Peyer's patch (tissue), 4 donors: ENCODE results near the gene DNASE1L1. TPM values are rescaled to one million over a fixed set of nuclear protein-coding genes. Genes with fewer than 3 reads are reported as not detected.

Experiments
- DNase-seq, 3 donors: peaks; one replicate each; pipeline ENCODE4 v3.0.0-alpha.2; 2017 to 2019
- H3K27ac ChIP-seq, 4 donors: fragments of 200-600 bp; sonication (generic); one replicate each; pipeline ENCODE4 v1.5.1; 2016 to 2019
- H3K27me3 ChIP-seq, 2 donors: fragments of 200-600 bp; sonication (generic); one replicate each; pipeline ENCODE4 v1.5.1; 2019
- H3K36me3 ChIP-seq, 3 donors: fragments of 200-600 bp; sonication (generic); one replicate each; pipeline ENCODE4 v1.5.1; 2016 to 2019
- H3K4me1 ChIP-seq, 4 donors: fragments of 200-600 bp; sonication (generic); one replicate each; pipeline ENCODE4 v1.5.1; 2016 to 2019
- H3K4me3 ChIP-seq, 4 donors: fragments of 200-600 bp; sonication (generic); 1 replicate in 3 of 4; 2 replicates in 1 of 4; pipeline ENCODE4 v1.5.1; 2016 to 2019; ENCODE audit warnings: mild to moderate bottlenecking in 1 of 4
- H3K9me3 ChIP-seq, 4 donors: fragments of 200-600 bp; sonication (generic); one replicate each; pipeline ENCODE4 v1.5.1; 2016 to 2019; ENCODE audit warnings: mild to moderate bottlenecking in 1 of 4
- POLR2A ChIP-seq, 2 donors: fragments of 450-650 bp; IDR thresholded peaks; one replicate each; pipeline ENCODE4 v1.5.1; 2017; ENCODE audit warnings: antibody characterized with exemption in 2 of 2, mild to moderate bottlenecking in 2 of 2, moderate library complexity in 2 of 2
- total RNA-seq, 4 donors: library from RNA; depleted of rRNA; stranded (reverse); fragments of >200 nt; gene quantifications; one replicate each; pipeline ENCODE4 v1.1.0, GENCODE V29; 2016
- TF ChIP-seq, protein P1 (sequence below), 6 experiments: fragments of 450-650 bp in 4 of 6; fragments of 200-600 bp in 2 of 6; sonication (generic) in 1 of 6; IDR thresholded peaks; one replicate each; pipeline ENCODE4 v1.5.1; 2017 to 2019; ENCODE audit warnings: antibody characterized with exemption in 6 of 6, mild to moderate bottlenecking in 3 of 6, moderate library complexity in 1 of 6

Gene DNASE1L1
- total RNA-seq, 4 donors from 2014 or later: 23.9 to 41.2 (median 32.2) TPM

DNA sequence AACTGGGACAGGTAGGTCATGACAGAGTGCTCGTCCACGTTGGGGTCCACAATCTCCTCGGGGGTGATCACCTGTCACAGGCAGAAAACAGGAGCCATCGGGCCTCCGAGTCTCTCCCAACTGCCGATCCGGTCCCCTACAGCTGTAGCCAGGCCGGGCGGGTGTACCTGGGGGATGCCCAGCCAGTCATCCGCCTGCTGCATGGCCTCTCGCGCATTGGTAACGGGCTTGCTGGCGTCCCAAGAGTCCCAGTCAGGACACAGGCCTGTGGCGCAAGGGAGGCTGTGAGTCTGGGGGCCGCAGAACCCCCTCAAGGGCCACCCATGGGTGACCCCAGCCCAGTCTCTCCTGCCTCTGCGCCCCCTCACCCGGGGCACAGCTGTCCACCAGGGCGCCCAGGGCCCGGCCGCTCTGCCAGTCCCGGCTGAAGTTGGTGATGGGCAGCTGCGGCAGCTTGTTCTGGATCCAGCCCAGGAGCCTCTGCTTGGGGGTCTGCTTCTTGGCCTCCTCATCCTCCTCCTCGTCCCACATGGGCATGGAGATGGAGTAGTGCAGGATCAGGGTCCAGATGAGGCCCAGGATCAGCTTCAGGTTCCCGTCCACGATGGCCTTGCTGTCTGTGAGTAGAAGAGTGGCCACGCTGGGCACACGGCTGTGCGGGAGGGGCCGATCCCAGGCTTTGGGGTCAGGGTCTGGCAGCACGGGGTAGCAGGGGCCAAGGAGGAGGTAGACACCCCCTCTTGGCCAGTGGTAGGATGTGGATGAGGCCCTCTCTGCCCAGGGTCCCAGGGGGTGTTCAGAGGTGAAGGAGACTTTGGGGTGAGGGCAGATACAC lies 41.4 kb downstream of the DNASE1L1 start:
- Histone ChIP-seq H3K27me3 (no peaks in the 10 kb centered on the region), H3K9me3 (no peaks in the 10 kb centered on the region), H3K4me3 (peak overlapping the region in 1 of 4 donors; percentile 79), H3K27ac (peak overlapping the region; percentile 83 to 92 (median 87)), H3K36me3 (peaks cover 0 to 9% (median 0%) of the 10 kb centered on the region in 3 donors), H3K4me1 (peaks cover 0 to 11% (median 3%) of the 10 kb centered on the region in 4 donors)
- TF ChIP-seq, protein P1, sequence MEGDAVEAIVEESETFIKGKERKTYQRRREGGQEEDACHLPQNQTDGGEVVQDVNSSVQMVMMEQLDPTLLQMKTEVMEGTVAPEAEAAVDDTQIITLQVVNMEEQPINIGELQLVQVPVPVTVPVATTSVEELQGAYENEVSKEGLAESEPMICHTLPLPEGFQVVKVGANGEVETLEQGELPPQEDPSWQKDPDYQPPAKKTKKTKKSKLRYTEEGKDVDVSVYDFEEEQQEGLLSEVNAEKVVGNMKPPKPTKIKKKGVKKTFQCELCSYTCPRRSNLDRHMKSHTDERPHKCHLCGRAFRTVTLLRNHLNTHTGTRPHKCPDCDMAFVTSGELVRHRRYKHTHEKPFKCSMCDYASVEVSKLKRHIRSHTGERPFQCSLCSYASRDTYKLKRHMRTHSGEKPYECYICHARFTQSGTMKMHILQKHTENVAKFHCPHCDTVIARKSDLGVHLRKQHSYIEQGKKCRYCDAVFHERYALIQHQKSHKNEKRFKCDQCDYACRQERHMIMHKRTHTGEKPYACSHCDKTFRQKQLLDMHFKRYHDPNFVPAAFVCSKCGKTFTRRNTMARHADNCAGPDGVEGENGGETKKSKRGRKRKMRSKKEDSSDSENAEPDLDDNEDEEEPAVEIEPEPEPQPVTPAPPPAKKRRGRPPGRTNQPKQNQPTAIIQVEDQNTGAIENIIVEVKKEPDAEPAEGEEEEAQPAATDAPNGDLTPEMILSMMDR (IDR thresholded peaks at IDR 0.05): no peak
- TF ChIP-seq POLR2A (IDR thresholded peaks at IDR 0.05): no peak
- DNase-seq: no peak

DNA sequence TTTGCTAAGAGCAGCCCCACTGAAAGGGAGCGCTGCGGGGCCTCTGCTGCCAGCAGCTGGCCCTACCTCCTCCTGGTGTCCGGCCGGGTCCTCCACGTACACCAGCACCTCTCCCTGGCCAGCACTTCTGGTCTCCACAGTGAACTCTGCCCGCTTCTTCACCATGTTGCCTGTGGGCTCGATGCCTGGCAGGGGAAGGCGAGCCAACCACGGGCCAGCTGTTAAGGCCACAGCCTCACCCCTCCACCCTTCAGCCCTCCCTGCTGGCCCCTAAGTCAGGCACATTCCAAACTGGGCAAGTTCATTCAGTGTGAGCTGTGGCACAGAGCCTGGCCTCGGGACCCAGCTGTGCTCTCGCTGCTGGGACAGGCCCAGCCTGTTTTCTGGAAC lies 42.4 kb downstream of the DNASE1L1 start:
- H3K4me1 ChIP-seq: peaks cover 0 to 11% (median 0%) of the 10 kb centered on the region in 4 donors
- peaks cover 0 to 20% (median 0%) of the 10 kb centered on the region in 3 donors for H3K36me3 ChIP-seq
- DNase-seq: no peak
- TF ChIP-seq, protein P1 (IDR thresholded peaks at IDR 0.05): no peak
- TF ChIP-seq POLR2A (IDR thresholded peaks at IDR 0.05): no peak
- peak overlapping the region in 3 of 4 donors; percentile 13 to 48 (median 42) for H3K27ac ChIP-seq
- no peak overlapping the region for H3K4me3 ChIP-seq
- H3K9me3 ChIP-seq: no peaks in the 10 kb centered on the region
- no peaks in the 10 kb centered on the region for H3K27me3 ChIP-seq

DNA sequence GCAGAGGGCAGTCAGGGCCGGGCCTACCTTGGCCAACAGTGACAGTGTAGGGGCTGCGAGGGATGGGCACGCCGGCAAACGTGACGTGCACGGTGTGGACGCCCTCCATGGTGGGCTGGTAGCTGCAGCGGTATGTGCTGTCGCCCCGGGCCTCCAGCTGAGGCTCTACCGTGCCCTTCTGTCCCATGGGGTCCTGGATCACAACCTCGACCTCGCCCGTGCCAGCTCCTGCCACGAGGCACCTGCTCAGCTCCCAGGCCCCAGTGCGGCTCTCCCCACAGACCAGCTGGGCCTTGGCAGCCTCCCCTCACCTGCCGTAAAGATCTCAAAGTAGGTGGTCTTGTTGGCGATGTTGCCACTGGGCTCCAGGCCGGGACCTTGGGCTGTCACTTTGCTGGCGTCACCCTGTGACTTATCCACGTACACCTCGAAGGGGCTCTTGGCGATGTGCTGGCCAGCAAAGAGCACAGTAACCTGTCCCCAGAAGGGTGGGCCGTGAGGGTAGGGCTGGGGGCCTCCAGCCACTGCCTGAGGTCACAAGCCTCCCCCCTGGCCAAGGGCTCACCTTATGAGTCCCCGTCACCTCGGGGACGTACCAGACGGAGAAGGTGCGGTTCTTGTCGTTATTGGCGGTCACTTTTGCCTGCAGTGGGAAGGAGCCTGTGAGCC lies 42.9 kb downstream of the DNASE1L1 start:
- H3K36me3 ChIP-seq: peaks cover 0 to 25% (median 0%) of the 10 kb centered on the region in 3 donors
- no peak overlapping the region for H3K4me3 ChIP-seq
- no peaks in the 10 kb centered on the region for H3K9me3 ChIP-seq
- TF ChIP-seq POLR2A (IDR thresholded peaks at IDR 0.05): no peak
- TF ChIP-seq, protein P1 (IDR thresholded peaks at IDR 0.05): no peak
- DNase-seq: no peak
- H3K27ac ChIP-seq: peak overlapping the region in 3 of 4 donors; percentile 13 to 48 (median 42)
- H3K27me3 ChIP-seq: no peaks in the 10 kb centered on the region
- peaks cover 0 to 11% (median 0%) of the 10 kb centered on the region in 4 donors for H3K4me1 ChIP-seq

DNA sequence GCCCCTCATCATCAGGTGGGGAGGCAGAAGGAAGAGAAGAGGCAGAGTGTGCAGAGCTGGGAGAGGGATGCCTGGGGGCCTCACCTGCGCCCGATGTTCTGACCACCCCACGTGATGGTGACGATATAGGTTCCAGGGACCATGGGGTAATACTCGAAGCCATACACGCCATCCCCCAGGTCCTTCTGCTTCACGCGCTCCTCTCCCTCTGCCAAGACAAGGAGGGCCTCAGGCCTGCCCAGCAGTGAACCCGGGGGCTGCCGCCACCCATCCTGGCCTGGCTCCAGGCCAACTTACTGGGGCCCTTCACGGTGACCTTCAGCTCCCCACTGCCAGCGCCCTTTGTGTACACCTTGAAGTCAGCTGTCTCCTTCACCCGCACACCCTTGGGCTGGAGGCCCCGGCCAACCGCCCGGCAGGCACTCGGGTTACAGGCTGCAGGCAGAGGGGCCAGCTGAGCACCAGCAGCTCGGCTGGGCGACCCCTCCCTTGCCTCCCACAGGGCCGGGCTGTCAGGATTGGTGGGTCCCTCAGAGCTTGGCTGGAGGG lies 43.9 kb downstream of the DNASE1L1 start:
- Histone ChIP-seq H3K4me1 (peaks cover 0 to 11% (median 0%) of the 10 kb centered on the region in 4 donors), H3K4me3 (no peak overlapping the region), H3K27ac (peak overlapping the region in 1 of 4 donors; percentile 48), H3K36me3 (peaks cover 0 to 25% (median 0%) of the 10 kb centered on the region in 3 donors), H3K27me3 (no peaks in the 10 kb centered on the region), H3K9me3 (no peaks in the 10 kb centered on the region)
- TF ChIP-seq POLR2A (IDR thresholded peaks at IDR 0.05): no peak
- TF ChIP-seq, protein P1 (IDR thresholded peaks at IDR 0.05): no peak
- DNase-seq: no peak

DNA sequence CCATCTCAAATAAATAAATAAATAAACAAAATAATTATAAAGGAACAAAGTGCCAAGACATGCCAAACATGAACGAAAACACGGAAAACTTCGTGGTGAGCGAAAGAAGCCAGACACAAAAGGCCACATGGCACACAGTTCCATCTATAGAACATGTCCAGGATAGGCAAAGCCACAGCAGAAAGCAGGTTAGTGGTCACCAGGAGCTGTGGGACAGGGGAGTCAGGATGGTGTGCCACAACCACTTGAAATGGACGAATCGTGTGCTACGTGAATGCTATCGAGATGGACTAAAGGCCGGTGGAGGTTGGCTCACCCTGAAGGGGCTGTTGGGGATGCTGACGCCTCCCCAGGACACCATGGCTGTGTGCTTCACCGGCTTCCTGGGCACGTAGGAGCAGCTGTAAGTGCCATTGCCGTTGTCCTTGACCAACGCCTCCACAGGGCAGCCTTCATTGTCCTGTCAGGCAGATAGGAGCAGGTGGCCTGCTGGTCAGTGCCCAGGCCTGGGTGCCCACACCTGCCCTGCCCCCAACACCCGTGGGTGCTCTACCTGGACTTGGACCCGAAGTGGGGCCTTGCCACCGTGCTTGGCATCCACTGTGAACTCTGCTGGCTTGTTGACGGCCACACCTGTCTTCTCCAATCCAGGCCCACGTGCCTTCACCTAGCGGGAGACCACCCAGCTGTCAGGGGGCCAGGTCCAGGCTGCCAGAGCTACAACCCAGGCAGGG lies 45.2 kb downstream of the DNASE1L1 start:
- no peak overlapping the region for H3K4me3 ChIP-seq
- H3K27ac ChIP-seq: no peak overlapping the region
- H3K27me3 ChIP-seq: no peaks in the 10 kb centered on the region
- TF ChIP-seq POLR2A (IDR thresholded peaks at IDR 0.05): no peak
- TF ChIP-seq, protein P1 (IDR thresholded peaks at IDR 0.05): no peak
- H3K4me1 ChIP-seq: peaks cover 0 to 11% (median 0%) of the 10 kb centered on the region in 4 donors
- DNase-seq: no peak
- peaks cover 0 to 36% (median 0%) of the 10 kb centered on the region in 3 donors for H3K36me3 ChIP-seq
- H3K9me3 ChIP-seq: no peaks in the 10 kb centered on the region
